SW480 (cell line): ENCODE measurements around the gene FNDC5.
A peak's percentile ranks its signal among the peaks of the same experiment; 100 is the strongest.

Experiments
- DNase-seq: peaks from one replicate; pipeline ENCODE4 v3.0.0-alpha.2; 2016; ENCODE audit warnings: low spot score

Gene FNDC5

GRCh38 chr1:32897082-32898049 lies 26.7 kb upstream of the FNDC5 start:
- no peak for DNase-seq

- DNase-seq = no peak
Measured at GRCh38 chr1:32896451-32896850, 25.7 kb upstream of the FNDC5 start.

GRCh38 chr1:32895325-32896215 lies 24.9 kb upstream of the FNDC5 start:
- no peak for DNase-seq

- no peak for DNase-seq
Measured at GRCh38 chr1:32894681-32895080, 24.0 kb upstream of the FNDC5 start.

GRCh38 chr1:32894019-32894600 lies 23.4 kb upstream of the FNDC5 start:
- no peak for DNase-seq

DNA sequence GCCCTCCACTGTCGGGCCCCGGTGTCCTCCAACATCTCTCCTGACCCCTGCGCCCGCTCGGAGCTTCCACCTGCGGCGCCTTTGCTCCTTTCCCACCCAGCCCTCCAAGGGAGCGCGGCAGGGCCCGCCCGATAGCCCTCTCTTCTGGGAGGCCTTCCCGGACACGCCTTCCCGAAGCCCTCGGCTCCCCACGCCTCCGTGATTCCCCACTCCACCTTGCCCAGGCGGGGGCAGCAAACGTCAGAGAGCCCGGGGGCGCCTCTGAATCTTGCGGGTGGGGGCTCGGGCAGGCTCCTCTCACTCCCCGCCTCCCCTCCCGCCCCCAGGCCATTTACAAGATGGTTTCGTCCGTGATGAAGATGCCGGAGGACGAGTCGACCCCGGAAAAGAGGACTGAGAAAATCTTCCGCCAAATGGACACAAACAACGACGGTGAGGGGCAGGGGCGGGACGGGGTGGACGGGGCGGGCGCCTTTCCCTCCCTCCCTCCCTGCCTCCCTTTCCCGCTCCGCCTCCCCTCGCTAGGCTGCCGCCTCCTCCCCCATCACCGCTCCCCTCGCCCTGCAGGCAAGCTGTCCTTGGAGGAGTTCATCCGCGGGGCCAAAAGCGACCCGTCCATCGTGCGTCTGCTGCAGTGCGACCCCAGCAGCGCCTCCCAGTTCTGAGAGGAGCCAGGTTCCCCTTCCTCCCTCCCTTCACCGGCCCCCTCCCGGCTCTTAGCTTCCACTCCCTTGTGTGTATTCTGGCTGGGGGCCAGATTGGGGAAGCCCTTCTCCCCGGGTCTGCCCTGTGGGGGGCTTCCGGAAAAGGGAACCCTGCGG lies 22.7 kb upstream of the FNDC5 start:
- peak; percentile 37 for DNase-seq

GRCh38 chr1:32892368-32893197 lies 21.9 kb upstream of the FNDC5 start:
- DNase-seq = peak; percentile 66

- DNase-seq = no peak
Measured at GRCh38 chr1:32891630-32892029, 20.9 kb upstream of the FNDC5 start.

DNA sequence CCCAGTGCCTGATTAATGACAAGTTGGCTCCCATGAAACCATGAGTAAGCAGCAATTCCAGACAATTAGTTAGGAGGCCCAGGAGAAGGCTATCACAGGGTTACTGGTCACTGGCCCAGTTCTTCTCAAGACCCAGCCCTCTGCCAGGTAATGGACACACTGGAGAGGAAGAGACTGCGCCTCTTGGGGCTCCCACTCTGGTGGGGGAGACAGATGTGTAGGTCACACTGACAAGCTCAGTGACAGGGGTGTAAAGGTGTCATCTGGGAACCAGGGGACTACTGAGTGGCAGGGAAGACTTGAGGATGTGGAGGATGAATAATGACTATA lies 20.5 kb upstream of the FNDC5 start:
- DNase-seq = no peak

- no peak for DNase-seq
Measured at GRCh38 chr1:32890516-32891240, 20.0 kb upstream of the FNDC5 start.

DNA sequence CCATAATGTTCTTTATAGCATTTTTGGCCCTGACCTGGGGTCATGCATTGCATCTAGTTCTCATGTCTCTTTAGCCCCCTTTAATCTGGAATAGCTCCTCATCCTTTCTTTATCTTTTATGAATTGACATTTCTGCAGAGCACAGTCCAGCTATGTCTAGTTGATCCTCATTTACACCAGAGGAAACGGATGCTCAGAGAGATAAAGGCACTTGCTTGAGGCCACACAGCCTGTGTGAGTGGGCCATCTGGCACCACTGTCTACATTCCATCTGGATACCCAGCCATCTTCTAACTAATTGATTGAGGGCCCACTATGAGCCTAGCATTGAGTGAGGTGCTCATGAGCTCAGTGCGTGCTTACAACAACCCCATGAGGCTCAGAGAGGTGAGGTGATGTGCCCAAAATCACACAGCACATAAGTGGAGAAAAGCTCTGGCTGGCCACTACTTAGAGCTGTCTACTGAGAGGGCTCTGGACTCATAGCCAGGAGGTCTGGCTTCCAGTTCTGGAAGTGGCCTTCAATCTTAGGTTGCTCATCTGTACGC lies 19.1 kb upstream of the FNDC5 start:
- no peak for DNase-seq

GRCh38 chr1:32888677-32889420 lies 18.1 kb upstream of the FNDC5 start:
- no peak for DNase-seq

GRCh38 chr1:32888134-32888533 lies 17.4 kb upstream of the FNDC5 start:
- no peak for DNase-seq

DNA sequence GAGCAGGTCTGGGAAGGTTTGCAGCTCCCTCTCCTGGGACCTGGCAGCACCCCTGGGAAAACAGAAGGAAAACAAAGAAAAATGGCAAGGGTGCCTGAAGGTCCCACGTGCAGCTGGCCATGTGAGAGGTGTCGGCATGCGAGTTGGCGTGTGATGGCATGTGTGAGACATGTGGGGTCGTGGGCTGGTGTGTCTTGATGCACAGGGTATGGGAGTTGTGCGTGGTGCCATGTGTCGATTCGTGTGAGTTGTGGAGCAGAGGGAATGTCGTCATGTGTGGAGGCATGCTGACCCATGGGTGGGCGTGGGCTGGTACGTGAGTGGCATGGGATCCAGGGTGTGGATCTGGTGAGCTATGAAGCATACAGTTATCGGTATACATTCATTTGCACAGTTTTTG lies 16.9 kb upstream of the FNDC5 start:
- no peak for DNase-seq

DNA sequence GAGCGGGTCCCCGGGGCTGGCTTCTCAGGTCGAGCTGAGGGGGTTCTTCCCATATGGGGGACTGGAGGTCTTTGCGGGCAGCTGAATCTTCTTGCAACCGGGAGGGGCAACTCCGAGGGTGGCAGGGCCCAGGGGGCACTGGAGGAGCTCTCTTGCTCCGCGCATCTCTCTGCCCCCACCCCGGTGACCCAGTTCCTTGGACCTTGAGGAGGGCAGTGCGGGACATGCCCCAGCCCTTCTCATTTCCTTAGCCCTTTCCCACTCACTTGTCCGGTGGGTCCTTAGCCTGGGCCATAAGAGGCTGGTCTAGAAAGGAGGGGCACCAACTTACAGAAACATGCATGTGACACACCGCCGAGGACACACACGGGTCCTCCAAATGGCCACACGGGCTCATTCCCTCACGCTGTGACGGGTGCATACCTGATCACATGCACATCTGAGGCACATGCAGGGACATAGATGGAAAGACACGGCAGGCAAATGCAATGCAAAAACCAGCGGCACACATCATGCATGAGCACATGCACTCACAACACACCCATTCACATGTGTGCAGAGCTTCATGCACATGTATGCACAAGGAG lies 16.2 kb upstream of the FNDC5 start:
- DNase-seq = no peak

DNA sequence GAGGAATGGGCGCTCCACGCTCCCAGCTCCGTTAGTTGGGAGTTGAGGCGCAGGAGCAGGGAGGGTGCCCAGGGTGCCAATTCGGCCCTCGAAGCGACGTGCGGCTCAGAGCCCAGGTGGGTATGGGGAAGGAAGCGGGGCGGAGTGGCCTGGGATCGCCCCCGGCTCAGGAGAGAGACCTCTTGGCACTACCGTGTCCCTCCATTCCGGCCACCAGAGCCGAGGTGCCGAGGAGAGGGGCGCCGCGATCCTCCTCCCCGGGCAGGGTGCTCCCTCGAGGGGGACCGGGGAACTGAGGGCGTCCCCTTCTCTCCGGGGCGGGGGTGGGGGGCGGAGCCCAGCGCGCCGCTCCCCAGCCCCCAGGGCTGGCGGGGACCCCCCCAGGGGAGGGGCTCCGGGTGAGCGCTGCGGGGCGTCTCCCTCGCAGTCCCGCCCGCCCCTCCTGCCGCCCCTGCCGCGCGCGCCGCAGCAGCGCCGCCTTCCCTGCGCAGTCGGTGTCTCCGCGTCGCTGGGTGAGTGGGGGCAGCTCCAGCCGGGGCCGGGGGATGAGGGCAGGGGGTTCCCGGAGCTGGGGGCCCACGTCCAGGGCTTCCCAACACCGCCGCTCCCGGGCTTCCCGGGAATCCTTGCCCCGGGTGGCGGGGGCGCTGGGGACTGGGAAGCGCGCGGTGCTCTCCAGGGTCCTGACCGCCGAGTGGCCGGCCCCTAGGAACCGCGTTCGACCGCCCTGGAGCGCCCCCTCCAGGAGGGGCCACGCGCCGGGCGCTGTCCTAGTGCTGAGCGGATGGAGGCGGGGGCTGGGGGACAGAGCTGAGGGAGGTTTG lies 15.5 kb upstream of the FNDC5 start, which contains the start of gene HPCA:
Gene HPCA, plus strand, starts transcription at position 488 of the 824 bp plus-strand sequence. CDS start 2,408 bp downstream, outside the sequence.
- no peak for DNase-seq

- no peak for DNase-seq
Measured at GRCh38 chr1:32885676-32886003, 14.9 kb upstream of the FNDC5 start.

DNA sequence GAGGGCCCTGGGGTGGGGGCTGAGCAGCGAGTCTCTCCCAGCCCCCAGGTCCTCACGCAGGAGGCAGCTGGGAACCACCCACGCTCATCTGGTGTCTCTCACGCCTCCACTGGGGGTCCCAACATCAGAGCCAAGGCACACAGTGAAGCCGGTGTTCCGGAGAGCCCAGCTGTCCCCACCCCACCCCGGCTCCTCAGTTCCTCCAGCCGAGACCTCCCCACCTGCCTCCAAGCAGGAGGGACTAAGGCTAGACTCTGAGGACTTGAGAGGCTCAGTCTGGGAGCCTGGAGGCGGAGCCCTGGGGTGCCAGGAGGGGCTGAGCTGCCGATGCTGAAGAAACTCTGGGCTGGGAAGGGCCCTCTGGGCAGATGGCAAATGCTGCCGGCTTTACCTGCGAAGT lies 14.0 kb upstream of the FNDC5 start:
- no peak for DNase-seq
